Vagina (tissue), 2 donors: ENCODE data around the gene CDKN2B. TPM values are rescaled to one million over a fixed set of nuclear protein-coding genes. Genes with fewer than 3 reads are reported as not detected.

ENCODE experiments used
- DNase-seq, 2 donors: peaks; one replicate each; pipeline ENCODE4 v3.0.0-alpha.2; 2017; ENCODE audit errors: extremely low spot score in 2 of 2
- H3K27ac ChIP-seq: fragments of 200-600 bp; sonication (generic); one replicate; pipeline ENCODE4 v1.5.1; 2019
- H3K27me3 ChIP-seq: fragments of 200-600 bp; sonication (generic); one replicate; pipeline ENCODE4 v1.5.1; 2019
- H3K36me3 ChIP-seq, 2 donors: fragments of 200-600 bp; sonication (generic); one replicate each; pipeline ENCODE4 v1.5.1; 2017 to 2019
- H3K4me1 ChIP-seq: fragments of 200-600 bp; sonication (generic); one replicate; pipeline ENCODE4 v1.5.1; 2019
- H3K4me3 ChIP-seq, 2 donors: fragments of 200-600 bp; sonication (generic); 1 replicate in 1 of 2; 2 replicates in 1 of 2; pipeline ENCODE4 v1.5.1; 2016 to 2019
- H3K9me3 ChIP-seq: fragments of 200-600 bp; sonication (generic); one replicate; pipeline ENCODE4 v1.5.1; 2019
- CTCF ChIP-seq, 3 experiments: fragments of 450-650 bp in 2 of 3; fragments of 200-600 bp in 1 of 3; sonication (generic) in 1 of 3; IDR thresholded peaks; one replicate each; pipeline ENCODE4 v1.5.1; 2017 to 2019; ENCODE audit warnings: antibody characterized with exemption in 3 of 3, mild to moderate bottlenecking in 2 of 3, moderate library complexity in 2 of 3
- POLR2A ChIP-seq, 2 donors: fragments of 450-650 bp; IDR thresholded peaks; one replicate each; pipeline ENCODE4 v1.6.1; 2017; ENCODE audit warnings: antibody characterized with exemption in 2 of 2, mild to moderate bottlenecking in 2 of 2, moderate library complexity in 2 of 2
- POLR2AphosphoS5 ChIP-seq, 2 donors: sonication (generic); formaldehyde crosslinking; IDR thresholded peaks; one replicate each; pipeline ENCODE4 v1.9.0; 2017; ENCODE audit warnings: antibody characterized with exemption in 2 of 2, mild to moderate bottlenecking in 2 of 2, low read depth in 1 of 2; ENCODE audit not compliant: insufficient read depth in 1 of 2
- intact Hi-C: fragments of 100-400 bp; cut with DNase I; formaldehyde crosslinking; loops from one replicate; pipeline ENCODE4 v1.15.1; 2023
- total RNA-seq: library from RNA; depleted of rRNA; stranded (reverse); fragments of >200 nt; gene quantifications from one replicate; pipeline ENCODE4 v1.2.3, GENCODE V29; 2016

Gene CDKN2B
- total RNA-seq, 1 donor from 2014 or later = 67.0 TPM

GRCh38 chr9:22010866-22011625, 1.9 kb upstream of the CDKN2B start:
- no peaks in the 10 kb centered on the region for H3K9me3 ChIP-seq
- intact Hi-C loops = no loop called here
- DNase-seq = no peak
- no peak overlapping the region for H3K4me3 ChIP-seq
- no peak for TF ChIP-seq POLR2AphosphoS5 (IDR thresholded peaks at IDR 0.05; ENCODE audit: insufficient read depth in 1 of 2, low read depth in 1 of 2)
- no peaks in the 10 kb centered on the region for H3K27me3 ChIP-seq
- H3K36me3 ChIP-seq = no peaks in the 10 kb centered on the region
- peaks cover 26% of the 10 kb centered on the region for H3K4me1 ChIP-seq
- H3K27ac ChIP-seq = no peak overlapping the region

GRCh38 chr9:22009506-22009867, 382 bp upstream of the CDKN2B start:
- intact Hi-C loops = no loop called here
- Histone ChIP-seq H3K4me3 (peak overlapping the region; percentile 62 to 78), H3K27me3 (no peaks in the 10 kb centered on the region), H3K4me1 (peaks cover 26% of the 10 kb centered on the region), H3K27ac (peak overlapping the region; percentile 93), H3K9me3 (no peaks in the 10 kb centered on the region), H3K36me3 (peaks cover 0 to 11% of the 10 kb centered on the region in 2 donors)
- TF ChIP-seq POLR2A (IDR thresholded peaks at IDR 0.05) (no peak), CTCF (IDR thresholded peaks at IDR 0.05) (peak in 2 of 3 experiments; percentile 11 to 22), POLR2AphosphoS5 (IDR thresholded peaks at IDR 0.05; ENCODE audit: insufficient read depth in 1 of 2, low read depth in 1 of 2) (peak in 1 of 2 donors; percentile 42)
- DNase-seq = no peak

- H3K4me1 ChIP-seq = peaks cover 26% of the 10 kb centered on the region
- intact Hi-C loops = no loop called here
- H3K36me3 ChIP-seq = peaks cover 0 to 14% of the 10 kb centered on the region in 2 donors
Observed at GRCh38 chr9:22008384-22008716, 755 bp downstream of the CDKN2B start.

GRCh38 chr9:22005702-22006606, 3.2 kb downstream of the CDKN2B start:
- Histone ChIP-seq H3K27me3 (no peaks in the 10 kb centered on the region), H3K4me3 (peak overlapping the region in 1 of 2 donors; percentile 17), H3K9me3 (no peaks in the 10 kb centered on the region), H3K36me3 (peaks cover 0 to 14% of the 10 kb centered on the region in 2 donors), H3K27ac (no peak overlapping the region), H3K4me1 (peaks cover 26% of the 10 kb centered on the region)
- intact Hi-C loops = no loop called here
- no peak for DNase-seq
- TF ChIP-seq POLR2AphosphoS5 (IDR thresholded peaks at IDR 0.05; ENCODE audit: insufficient read depth in 1 of 2, low read depth in 1 of 2) = no peak
- TF ChIP-seq CTCF (IDR thresholded peaks at IDR 0.05) = no peak
- TF ChIP-seq POLR2A (IDR thresholded peaks at IDR 0.05) = no peak

More at GRCh38 chr9:22008384-22008716, 755 bp downstream of the CDKN2B start:
- H3K4me3 ChIP-seq = peak overlapping the region; percentile 62 to 78
- no peaks in the 10 kb centered on the region for H3K9me3 ChIP-seq
- H3K27me3 ChIP-seq = no peaks in the 10 kb centered on the region
- DNase-seq = no peak
- TF ChIP-seq POLR2A (IDR thresholded peaks at IDR 0.05) (no peak), POLR2AphosphoS5 (IDR thresholded peaks at IDR 0.05; ENCODE audit: insufficient read depth in 1 of 2, low read depth in 1 of 2) (no peak), CTCF (IDR thresholded peaks at IDR 0.05) (no peak)
- peak overlapping the region; percentile 93 for H3K27ac ChIP-seq

- H3K4me1 ChIP-seq = peaks cover 26% of the 10 kb centered on the region
- H3K27me3 ChIP-seq = no peaks in the 10 kb centered on the region
- DNase-seq = no peak
- H3K36me3 ChIP-seq = peaks cover 0 to 14% of the 10 kb centered on the region in 2 donors
- H3K4me3 ChIP-seq = peak overlapping the region in 1 of 2 donors; percentile 17
- no peaks in the 10 kb centered on the region for H3K9me3 ChIP-seq
- TF ChIP-seq POLR2A (IDR thresholded peaks at IDR 0.05) (no peak), CTCF (IDR thresholded peaks at IDR 0.05) (no peak), POLR2AphosphoS5 (IDR thresholded peaks at IDR 0.05; ENCODE audit: insufficient read depth in 1 of 2, low read depth in 1 of 2) (no peak)
- no peak overlapping the region for H3K27ac ChIP-seq
- intact Hi-C loops = no loop called here
Observed at GRCh38 chr9:22005021-22005701, 3.9 kb downstream of the CDKN2B start.
